ENCODE measurements around the gene ZC3H11A.

The ZC3H11A gene

DNA sequence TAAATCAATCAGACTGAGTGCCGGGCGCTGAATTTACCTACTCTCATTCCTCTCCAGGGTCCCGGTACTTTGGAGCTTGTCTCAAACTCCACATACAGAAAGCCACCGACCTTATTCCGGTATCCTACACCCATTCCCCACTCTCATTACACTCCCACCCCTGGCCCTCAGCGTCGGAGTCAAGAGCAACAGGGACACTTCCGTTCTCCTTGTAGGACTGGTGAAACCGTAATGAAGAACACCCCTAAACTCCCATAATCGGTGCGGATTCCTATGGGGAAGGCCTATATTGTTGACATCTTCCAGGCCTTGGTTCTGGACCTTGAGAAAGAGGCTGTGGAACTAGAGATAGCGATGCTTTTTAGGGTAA is 798 bp downstream of the ZC3H11A start:
- peak overlapping the region; percentile 79 for H3K4me2 ChIP-seq (ENCODE audit: low read length)
- peaks cover 41% of the 10 kb centered on the region for H3K4me1 ChIP-seq (ENCODE audit: control insufficient read depth, low read length)
- H3K4me3 ChIP-seq (ENCODE audit: low read length): peak overlapping the region; percentile 98
- H3K79me2 ChIP-seq (ENCODE audit: control insufficient read depth, low read length): peaks cover 58% of the 10 kb centered on the region
- no peaks in the 10 kb centered on the region for H3K9me3 ChIP-seq (ENCODE audit: control insufficient read depth, insufficient read depth, low read length)
- H3K27me3 ChIP-seq (ENCODE audit: control insufficient read depth, low read length): no peaks in the 10 kb centered on the region
- peaks cover 50% of the 10 kb centered on the region for H3K36me3 ChIP-seq (ENCODE audit: control insufficient read depth, low read length)
- H4K20me1 ChIP-seq (ENCODE audit: control insufficient read depth, insufficient read depth, low read depth, low read length): peaks cover 28% of the 10 kb centered on the region
- no peaks in the 10 kb centered on the region for H3F3A ChIP-seq (ENCODE audit: control insufficient read depth, insufficient read depth)
- H3K9me2 ChIP-seq (replicated peaks; ENCODE audit: control insufficient read depth, low read length): no peaks in the 10 kb centered on the region
- no peak for TF ChIP-seq EZH2phosphoT487 (IDR thresholded peaks at IDR 0.05; ENCODE audit: borderline replicate concordance, low read length)
- TF ChIP-seq, protein P1, sequence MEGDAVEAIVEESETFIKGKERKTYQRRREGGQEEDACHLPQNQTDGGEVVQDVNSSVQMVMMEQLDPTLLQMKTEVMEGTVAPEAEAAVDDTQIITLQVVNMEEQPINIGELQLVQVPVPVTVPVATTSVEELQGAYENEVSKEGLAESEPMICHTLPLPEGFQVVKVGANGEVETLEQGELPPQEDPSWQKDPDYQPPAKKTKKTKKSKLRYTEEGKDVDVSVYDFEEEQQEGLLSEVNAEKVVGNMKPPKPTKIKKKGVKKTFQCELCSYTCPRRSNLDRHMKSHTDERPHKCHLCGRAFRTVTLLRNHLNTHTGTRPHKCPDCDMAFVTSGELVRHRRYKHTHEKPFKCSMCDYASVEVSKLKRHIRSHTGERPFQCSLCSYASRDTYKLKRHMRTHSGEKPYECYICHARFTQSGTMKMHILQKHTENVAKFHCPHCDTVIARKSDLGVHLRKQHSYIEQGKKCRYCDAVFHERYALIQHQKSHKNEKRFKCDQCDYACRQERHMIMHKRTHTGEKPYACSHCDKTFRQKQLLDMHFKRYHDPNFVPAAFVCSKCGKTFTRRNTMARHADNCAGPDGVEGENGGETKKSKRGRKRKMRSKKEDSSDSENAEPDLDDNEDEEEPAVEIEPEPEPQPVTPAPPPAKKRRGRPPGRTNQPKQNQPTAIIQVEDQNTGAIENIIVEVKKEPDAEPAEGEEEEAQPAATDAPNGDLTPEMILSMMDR (IDR thresholded peaks at IDR 0.05; ENCODE audit: low read depth, low read length, poor library complexity, severe bottlenecking): no peak
- peak overlapping the region; percentile 61 for H3K27ac ChIP-seq (ENCODE audit: low read depth, low read length)

DNA sequence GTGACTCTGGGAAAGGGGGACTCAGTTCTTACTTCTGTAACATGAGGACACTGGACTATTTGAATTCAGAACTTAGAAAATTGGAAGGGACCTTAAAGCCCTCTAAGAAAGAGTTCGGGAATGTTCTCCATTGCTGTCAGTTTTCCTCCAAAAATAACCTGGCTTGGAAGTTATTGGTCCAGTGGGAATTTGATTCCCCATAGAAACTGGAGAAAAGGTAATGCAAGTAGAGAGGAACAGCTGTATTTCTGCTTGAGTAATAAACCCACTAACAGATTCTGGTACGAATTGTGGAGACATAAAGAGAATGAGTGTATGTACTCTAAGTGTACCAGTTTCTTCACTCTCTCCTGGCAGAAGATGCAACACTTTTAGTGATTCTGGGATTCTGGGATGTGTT is 1.8 kb downstream of the ZC3H11A start:
- Histone ChIP-seq H3K4me1 (ENCODE audit: control insufficient read depth, low read length) (peaks cover 41% of the 10 kb centered on the region), H3K9me3 (ENCODE audit: control insufficient read depth, insufficient read depth, low read length) (no peaks in the 10 kb centered on the region), H3K4me3 (ENCODE audit: low read length) (peak overlapping the region; percentile 98), H4K20me1 (ENCODE audit: control insufficient read depth, insufficient read depth, low read depth, low read length) (peaks cover 28% of the 10 kb centered on the region), H3K4me2 (ENCODE audit: low read length) (peak overlapping the region; percentile 79), H3K27me3 (ENCODE audit: control insufficient read depth, low read length) (no peaks in the 10 kb centered on the region), H3K79me2 (ENCODE audit: control insufficient read depth, low read length) (peaks cover 68% of the 10 kb centered on the region), H3K9me2 (replicated peaks; ENCODE audit: control insufficient read depth, low read length) (no peaks in the 10 kb centered on the region), H3K36me3 (ENCODE audit: control insufficient read depth, low read length) (peaks cover 60% of the 10 kb centered on the region), H3F3A (ENCODE audit: control insufficient read depth, insufficient read depth) (no peaks in the 10 kb centered on the region), H3K27ac (ENCODE audit: low read depth, low read length) (no peak overlapping the region)
- no peak for TF ChIP-seq EZH2phosphoT487 (IDR thresholded peaks at IDR 0.05; ENCODE audit: borderline replicate concordance, low read length)
- TF ChIP-seq, protein P1 (IDR thresholded peaks at IDR 0.05; ENCODE audit: low read depth, low read length, poor library complexity, severe bottlenecking): no peak

DNA sequence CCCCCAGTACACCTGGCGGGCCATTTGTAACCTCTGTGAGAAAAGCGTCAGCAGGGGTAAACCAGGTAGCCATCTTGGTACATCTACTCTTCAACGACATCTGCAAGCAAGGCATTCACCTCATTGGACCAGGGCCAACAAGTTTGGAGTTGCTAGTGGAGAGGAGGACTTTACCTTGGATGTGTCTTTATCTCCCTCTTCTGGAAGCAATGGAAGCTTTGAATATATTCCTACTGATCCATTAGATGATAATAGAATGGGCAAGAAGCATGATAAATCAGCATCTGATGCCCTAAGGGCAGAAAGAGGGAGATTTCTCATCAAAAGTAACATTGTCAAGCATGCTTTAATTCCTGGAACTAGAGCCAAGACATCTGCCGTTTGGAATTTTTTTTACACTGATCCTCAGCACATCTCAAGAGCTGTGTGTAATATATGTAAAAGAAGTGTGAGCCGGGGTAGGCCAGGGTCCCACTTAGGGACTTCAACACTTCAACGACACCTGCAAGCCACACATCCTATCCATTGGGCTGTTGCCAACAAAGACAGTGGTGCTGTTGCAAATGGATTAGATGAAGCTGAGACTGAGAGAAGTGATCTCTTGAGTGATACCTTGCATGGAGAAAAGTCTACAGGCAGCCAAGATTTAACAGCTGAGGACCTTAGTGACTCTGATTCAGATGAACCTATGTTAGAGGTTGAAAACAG is 2.7 kb downstream of the ZC3H11A start:
- Histone ChIP-seq H4K20me1 (ENCODE audit: control insufficient read depth, insufficient read depth, low read depth, low read length) (peaks cover 28% of the 10 kb centered on the region), H3K36me3 (ENCODE audit: control insufficient read depth, low read length) (peaks cover 66% of the 10 kb centered on the region), H3K27me3 (ENCODE audit: control insufficient read depth, low read length) (no peaks in the 10 kb centered on the region), H3K79me2 (ENCODE audit: control insufficient read depth, low read length) (peaks cover 75% of the 10 kb centered on the region), H3K27ac (ENCODE audit: low read depth, low read length) (no peak overlapping the region), H3F3A (ENCODE audit: control insufficient read depth, insufficient read depth) (no peaks in the 10 kb centered on the region), H3K4me2 (ENCODE audit: low read length) (peak overlapping the region; percentile 79; the same call in 1 of the 2 replicates), H3K9me3 (ENCODE audit: control insufficient read depth, insufficient read depth, low read length) (no peaks in the 10 kb centered on the region), H3K4me3 (ENCODE audit: low read length) (no peak overlapping the region), H3K9me2 (replicated peaks; ENCODE audit: control insufficient read depth, low read length) (no peaks in the 10 kb centered on the region), H3K4me1 (ENCODE audit: control insufficient read depth, low read length) (peaks cover 41% of the 10 kb centered on the region)
- no peak for TF ChIP-seq EZH2phosphoT487 (IDR thresholded peaks at IDR 0.05; ENCODE audit: borderline replicate concordance, low read length)
- TF ChIP-seq, protein P1 (IDR thresholded peaks at IDR 0.05; ENCODE audit: low read depth, low read length, poor library complexity, severe bottlenecking): no peak

Measured in DOHH2 (cell line).